ENCODE data around the gene NAP1L1.

NAP1L1 gene

GRCh38 chr12:76083904-76084862, at the start of gene NAP1L1:
NAP1L1 (minus strand) TSS chr12:76084685; CDS start chr12:76074219, 10,466 bp downstream.
- H3K4me3 ChIP-seq (ENCODE audit: low read length) = peak within 1 kb of the TSS; percentile 77
- TF ChIP-seq CTCF (conservative IDR thresholded peaks at IDR 0.05; ENCODE audit: low read depth, low read length) = no peak
- DNase-seq (ENCODE audit: low read depth) = peak; percentile 93

- no peak overlapping the region for H3K4me3 ChIP-seq (ENCODE audit: low read length)
- no peak for DNase-seq (ENCODE audit: low read depth)
- TF ChIP-seq CTCF (conservative IDR thresholded peaks at IDR 0.05; ENCODE audit: low read depth, low read length) = no peak
Observed at GRCh38 chr12:76127588-76127987, 43.1 kb upstream of the NAP1L1 start.

GRCh38 chr12:76124456-76124855, 40.0 kb upstream of the NAP1L1 start:
- no peak overlapping the region for H3K4me3 ChIP-seq (ENCODE audit: low read length)
- no peak for DNase-seq (ENCODE audit: low read depth)

GRCh38 chr12:76123259-76124212, 39.1 kb upstream of the NAP1L1 start:
- no peak for DNase-seq (ENCODE audit: low read depth)
- H3K4me3 ChIP-seq (ENCODE audit: low read length) = no peak overlapping the region
- no peak for TF ChIP-seq CTCF (conservative IDR thresholded peaks at IDR 0.05; ENCODE audit: low read depth, low read length)

More at GRCh38 chr12:76124456-76124855, 40.0 kb upstream of the NAP1L1 start:
- TF ChIP-seq CTCF (conservative IDR thresholded peaks at IDR 0.05; ENCODE audit: low read depth, low read length) = no peak

GRCh38 chr12:76119887-76120286, 35.4 kb upstream of the NAP1L1 start:
- H3K4me3 ChIP-seq (ENCODE audit: low read length) = no peak overlapping the region
- no peak for TF ChIP-seq CTCF (conservative IDR thresholded peaks at IDR 0.05; ENCODE audit: low read depth, low read length)
- no peak for DNase-seq (ENCODE audit: low read depth)

- no peak for TF ChIP-seq CTCF (conservative IDR thresholded peaks at IDR 0.05; ENCODE audit: low read depth, low read length)
- no peak for DNase-seq (ENCODE audit: low read depth)
- H3K4me3 ChIP-seq (ENCODE audit: low read length) = no peak overlapping the region
Observed at GRCh38 chr12:76117751-76118150, 33.3 kb upstream of the NAP1L1 start.

Data from retinal pigment epithelial cell (primary cell).